GM12892 (cell line): Measurements from ENCODE around the gene SRSF11.

Experiments used
- POLR2A ChIP-seq: IDR thresholded peaks from 2 replicates; pipeline ENCODE4 v1.6.1; 2011; ENCODE audit warnings: low read depth, low read length, control low read depth
- POLR2AphosphoS5 ChIP-seq: IDR thresholded peaks from 2 replicates; pipeline ENCODE4 v1.6.1; 2011; ENCODE audit warnings: low read depth, low read length, control low read depth
- TAF1 ChIP-seq: IDR thresholded peaks from 2 replicates; pipeline ENCODE4 v1.6.1; 2011; ENCODE audit warnings: low read depth, mild to moderate bottlenecking, control low read depth, low read length, borderline replicate concordance

GRCh38 chr1:70264839-70265238 lies 43.7 kb downstream of the SRSF11 start:
- TF ChIP-seq POLR2AphosphoS5 (no peak), POLR2A (no peak), TAF1 (no peak)
